IMR-90 (cell line): ENCODE data around the gene TNRC6C. TPM values are rescaled to one million over a fixed set of nuclear protein-coding genes. Genes with fewer than 3 reads are reported as not detected.

Source experiments
- ATAC-seq: fragments of 200-7000 bp; cut with Tn5 transposase; 2 replicates; pipeline ENCODE4 v1.9.1; 2020; ENCODE audit warnings: low read depth, mild to moderate bottlenecking, moderate library complexity
- BruUV-seq: library from RNA; stranded (reverse); fragments of 400-500 nt; replicated peaks from 2 replicates; lab custom pipeline; 2021; lab: Mats Ljungman, UMichigan
- CTCF ChIA-PET: fragments of 300-600 bp; formaldehyde crosslinking; extraction: SDS; loops from one replicate; lab custom pipeline; 2021; ENCODE audit warnings: antibody characterized with exemption; lab: Yijun Ruan, JAX
- POLR2A ChIA-PET: fragments of 300-600 bp; sonication (Branson Sonifier 250); formaldehyde crosslinking; loops from one replicate; lab custom pipeline; 2022; ENCODE audit warnings: antibody characterized with exemption; ENCODE audit not compliant: unreplicated experiment; lab: Charles Lee
- DNase-seq: peaks from one replicate; pipeline ENCODE4 v3.0.0; 2013
- H2AFZ ChIP-seq: replicated peaks from 2 replicates; pipeline ENCODE3; 2013; ENCODE audit warnings: low read length, mild to moderate bottlenecking; ENCODE audit not compliant: poor library complexity
- H2AK5ac ChIP-seq: 2 replicates; pipeline ENCODE4 v1.6.1; 2013; ENCODE audit warnings: low read depth, low read length, inconsistent platforms
- H2AK9ac ChIP-seq: replicated peaks from 2 replicates; pipeline ENCODE3; 2013; ENCODE audit warnings: mild to moderate bottlenecking, low read depth, low read length, moderate library complexity; ENCODE audit not compliant: poor library complexity
- H2BK120ac ChIP-seq: 2 replicates; pipeline ENCODE4 v1.6.1; 2013; ENCODE audit warnings: low read depth, low read length, inconsistent platforms
- H2BK15ac ChIP-seq: 3 replicates; pipeline ENCODE4 v1.6.1; 2013; ENCODE audit warnings: low read depth, low read length, inconsistent platforms
- H2BK20ac ChIP-seq: 2 replicates; pipeline ENCODE4 v1.6.1; 2013; ENCODE audit warnings: low read depth, mild to moderate bottlenecking, inconsistent platforms, low read length, moderate library complexity
- H2BK5ac ChIP-seq: 2 replicates; pipeline ENCODE4 v1.6.1; 2013; ENCODE audit warnings: mild to moderate bottlenecking, low read depth, low read length, inconsistent platforms; ENCODE audit not compliant: poor library complexity, severe bottlenecking
- H3K14ac ChIP-seq: replicated peaks from 2 replicates; pipeline ENCODE4 v1.6.1; 2013; ENCODE audit warnings: low read depth, low read length, inconsistent platforms
- H3K18ac ChIP-seq: 2 replicates; pipeline ENCODE4 v1.6.1; 2013; ENCODE audit warnings: low read depth, low read length, control low read depth
- H3K23ac ChIP-seq: 2 replicates; pipeline ENCODE4 v1.6.1; 2013; ENCODE audit warnings: low read depth, low read length, inconsistent platforms
- H3K27ac ChIP-seq: 2 replicates; pipeline ENCODE4 v1.5.1; 2013; ENCODE audit warnings: mild to moderate bottlenecking, control low read depth, low read length; ENCODE audit not compliant: insufficient read depth
- H3K27me3 ChIP-seq: 2 replicates; pipeline ENCODE4 v1.6.1; 2013; ENCODE audit warnings: low read length; ENCODE audit not compliant: control insufficient read depth, insufficient read depth
- H3K36me3 ChIP-seq: 2 replicates; pipeline ENCODE4 v1.6.1; 2013; ENCODE audit warnings: low read length, mixed read lengths; ENCODE audit not compliant: control insufficient read depth, insufficient read depth
- H3K4ac ChIP-seq: 2 replicates; pipeline ENCODE4 v1.6.1; 2013; ENCODE audit warnings: low read depth, low read length, inconsistent platforms
- H3K4me1 ChIP-seq: 2 replicates; pipeline ENCODE4 v1.6.1; 2013; ENCODE audit warnings: low read length, mixed read lengths; ENCODE audit not compliant: control insufficient read depth, insufficient read depth
- H3K4me2 ChIP-seq: 2 replicates; pipeline ENCODE4 v1.6.1; 2013; ENCODE audit warnings: low read depth, mild to moderate bottlenecking, control low read depth, low read length, moderate library complexity
- H3K4me3 ChIP-seq: 2 replicates; pipeline ENCODE4 v1.5.1; 2013; ENCODE audit warnings: low read depth, mild to moderate bottlenecking, control low read depth, low read length, moderate library complexity; ENCODE audit not compliant: insufficient read depth
- H3K56ac ChIP-seq: 2 replicates; pipeline ENCODE4 v1.6.1; 2013; ENCODE audit warnings: low read length, inconsistent platforms; ENCODE audit not compliant: insufficient read depth; ENCODE audit errors: extremely low read depth
- H3K79me1 ChIP-seq, 2 experiments: 2 replicates each; pipeline ENCODE4 v1.6.1; 2013; ENCODE audit warnings: low read length in 2 of 2, inconsistent platforms in 1 of 2, low read depth in 1 of 2
- H3K9ac ChIP-seq: 2 replicates; pipeline ENCODE4 v1.6.1; 2013; ENCODE audit warnings: low read depth, low read length, control low read depth
- H3K9me1 ChIP-seq: 2 replicates; pipeline ENCODE4 v1.6.1; 2013; ENCODE audit warnings: low read length, inconsistent platforms; ENCODE audit not compliant: insufficient read depth
- H3K9me3 ChIP-seq: 2 replicates; pipeline ENCODE4 v1.6.1; 2013; ENCODE audit warnings: low read length; ENCODE audit not compliant: control insufficient read depth, insufficient read depth
- H4K20me1 ChIP-seq: 2 replicates; pipeline ENCODE4 v1.6.1; 2013; ENCODE audit warnings: low read length, inconsistent platforms; ENCODE audit not compliant: insufficient read depth
- H4K5ac ChIP-seq: 2 replicates; pipeline ENCODE4 v1.6.1; 2013; ENCODE audit warnings: mild to moderate bottlenecking, low read depth, low read length, control low read depth
- H4K8ac ChIP-seq, 2 experiments: 2 replicates each; pipeline ENCODE4 v1.6.1; 2013; ENCODE audit warnings: low read depth in 2 of 2, low read length in 2 of 2, control low read depth in 1 of 2, inconsistent platforms in 1 of 2
- H4K91ac ChIP-seq: 2 replicates; pipeline ENCODE4 v1.6.1; 2013; ENCODE audit warnings: low read depth, low read length, inconsistent platforms; ENCODE audit not compliant: insufficient read depth
- CEBPB ChIP-seq: IDR thresholded peaks from 2 replicates; pipeline ENCODE4 v1.6.1; 2012; ENCODE audit warnings: low read depth, low read length, improper control_type of control experiment
- CHD1 ChIP-seq: IDR thresholded peaks from 2 replicates; pipeline ENCODE4 v1.6.1; 2012; ENCODE audit warnings: low read depth, low read length, improper control_type of control experiment
- CTCF ChIP-seq: conservative IDR thresholded peaks from 2 replicates; pipeline ENCODE4 v1.5.1; 2012; ENCODE audit warnings: mild to moderate bottlenecking, low read depth, low read length, improper control_type of control experiment
- FOS ChIP-seq: fragments of 150-350 bp; IDR thresholded peaks from 2 replicates; pipeline ENCODE4 v1.6.1; 2016; ENCODE audit warnings: low read depth, low read length
- MAFK ChIP-seq: IDR thresholded peaks from 2 replicates; pipeline ENCODE4 v1.6.1; 2012; ENCODE audit warnings: low read depth, low read length, improper control_type of control experiment
- POLR2A ChIP-seq: IDR thresholded peaks from 2 replicates; pipeline ENCODE4 v1.6.1; 2012; ENCODE audit warnings: mild to moderate bottlenecking, low read depth, low read length
- RAD21 ChIP-seq: IDR thresholded peaks from 2 replicates; pipeline ENCODE4 v1.6.1; 2012; ENCODE audit warnings: low read length, improper control_type of control experiment
- RCOR1 ChIP-seq: IDR thresholded peaks from 2 replicates; pipeline ENCODE4 v1.6.1; 2012; ENCODE audit warnings: mild to moderate bottlenecking, low read length, improper control_type of control experiment; ENCODE audit not compliant: insufficient replicate concordance
- RFX5 ChIP-seq: IDR thresholded peaks from 2 replicates; pipeline ENCODE4 v1.8.0; 2012; ENCODE audit warnings: low read depth, mild to moderate bottlenecking, low read length, moderate library complexity
- SMC3 ChIP-seq: fragments of 150-350 bp; IDR thresholded peaks from 2 replicates; pipeline ENCODE4 v1.6.1; 2016; ENCODE audit warnings: low read depth, mild to moderate bottlenecking, antibody characterized with exemption, low read length, moderate library complexity
- USF2 ChIP-seq: fragments of 150-350 bp; IDR thresholded peaks from 2 replicates; pipeline ENCODE4 v1.6.1; 2017; ENCODE audit warnings: mild to moderate bottlenecking, antibody characterized with exemption, low read length, low read depth
- WGBS, 2 experiments: methylation state at CpG; one replicate each; pipeline versions ENCODE4 v1.1.5 to v1.1.7; 2013; ENCODE audit warnings: missing lambda C conversion rate in 2 of 2; ENCODE audit not compliant: insufficient read length in 1 of 2; ENCODE audit errors: extremely low coverage in 2 of 2; 5-methylcytosine and 5-hydroxymethylcytosine counted together
- dilution Hi-C: fragments of 300-500 bp; cut with HindIII; formaldehyde crosslinking; loops from one replicate; pipeline ENCODE4 v1.14.3; 2018; ENCODE audit warnings: low sequenced_read_pairs; ENCODE audit not compliant: unreplicated experiment
- in situ Hi-C: fragments of 300-500 bp; cut with MboI; formaldehyde crosslinking; loops from 3 replicates; pipeline ENCODE4 v1.14.3; 2019; ENCODE audit warnings: low sequenced_read_pairs, inconsistent platforms, mixed read lengths
- intact Hi-C: fragments of 100-400 bp; cut with micrococcal nuclease; formaldehyde crosslinking; loops from 2 replicates; pipeline ENCODE4 v1.10.0; 2022
- polyA plus RNA-seq, 3 experiments: library from polyadenylated mRNA; depleted of rRNA; stranded (reverse); fragments of >200 nt; gene quantifications; 2 replicates each; pipeline ENCODE4 v1.2.3, GENCODE V29; 2012; ENCODE audit warnings: low replicate concordance in 1 of 3
- total RNA-seq: library from RNA; depleted of rRNA; stranded (reverse); fragments of >200 nt; gene quantifications from 2 replicates; pipeline ENCODE4 v1.2.3, GENCODE V29; 2012

The TNRC6C gene
- total and polyA plus RNA-seq, 2 of the 4 experiments (the other 2 are of a cell fraction): 1.6 to 2.7 TPM

- H3K18ac ChIP-seq: no peak overlapping the region
- H3K79me1 ChIP-seq: no peaks in the 10 kb centered on the region
- no peak overlapping the region for H3K4ac ChIP-seq
- no peak overlapping the region for H3K4me2 ChIP-seq
- no peaks in the 10 kb centered on the region for H3K9me1 ChIP-seq
- intact Hi-C loops: no loop called here
- H3K14ac ChIP-seq: no peak overlapping the region
- H3K9me3 ChIP-seq: no peaks in the 10 kb centered on the region
- H3K36me3 ChIP-seq: no peaks in the 10 kb centered on the region
- H3K23ac ChIP-seq: no peak overlapping the region
- H2BK120ac ChIP-seq: no peak overlapping the region
- H3K4me1 ChIP-seq: no peaks in the 10 kb centered on the region
- no peak overlapping the region for H3K4me3 ChIP-seq
- ATAC-seq (no peak), DNase-seq (no peak)
- H2AFZ ChIP-seq: no peak overlapping the region
- ChIA-PET CTCF (interaction anchor here (0.6 kb wide), 1 partner anchor 66 kb away, joined by 4 read pairs; no protein-coding TSS in a partner anchor), POLR2A (no interaction called here)
- no TSS peak for BruUV-seq
- no peak overlapping the region for H4K5ac ChIP-seq
- no peak overlapping the region for H2BK20ac ChIP-seq
- dilution Hi-C loops: no loop called here
- H4K8ac ChIP-seq: no peak overlapping the region
- no peak overlapping the region for H4K91ac ChIP-seq
- H2BK5ac ChIP-seq: no peak overlapping the region
- H3K27me3 ChIP-seq: peaks cover 34% of the 10 kb centered on the region
- no CpG with 5 or more reads among the region's 6 CpGs for WGBS, 2 experiments
- H2AK5ac ChIP-seq: no peak overlapping the region
- H4K20me1 ChIP-seq: no peaks in the 10 kb centered on the region
- H3K27ac ChIP-seq: no peak overlapping the region
- H3K9ac ChIP-seq: no peak overlapping the region
- H2AK9ac ChIP-seq: no peak overlapping the region
- H3K56ac ChIP-seq: no peak overlapping the region
- TF ChIP-seq MAFK (no peak), CHD1 (no peak), RFX5 (no peak), RCOR1 (no peak), USF2 (no peak), FOS (no peak), SMC3 (no peak), RAD21 (no peak), POLR2A (no peak), CEBPB (no peak), CTCF (no peak)
- no peak overlapping the region for H2BK15ac ChIP-seq
- in situ Hi-C loops: no loop called here
These were observed 42.2 kb upstream of the TNRC6C start for GRCh38 chr17:77916264-77916663.
